ENCODE data around the gene CCSER1.
"Not testable (repeated sequence)": the region's sequence is repeated elsewhere in the genome, so short reads cannot be mapped to it uniquely, and the experiment has no call there.

The CCSER1 gene

DNA sequence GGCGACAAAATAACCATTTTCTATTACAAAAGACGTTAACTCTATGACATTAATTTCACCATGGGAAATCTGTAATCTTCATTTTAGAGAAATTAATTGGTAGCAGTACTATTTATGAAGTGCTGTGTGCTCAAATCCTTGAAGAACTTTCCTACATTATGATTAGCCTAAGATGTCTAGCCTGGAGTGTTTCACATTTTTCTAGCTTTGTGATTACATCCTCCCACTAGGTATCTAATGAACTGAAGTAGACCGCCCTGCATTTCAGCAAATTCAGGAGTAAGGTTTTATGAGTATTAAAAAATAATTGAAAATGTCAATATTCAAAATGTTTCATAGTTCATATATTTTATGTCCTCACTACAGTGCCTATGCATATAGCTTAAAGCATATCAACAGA lies 713.1 kb downstream of the CCSER1 start:
- DNase-seq (ENCODE audit: low spot score) = no peak

DNA sequence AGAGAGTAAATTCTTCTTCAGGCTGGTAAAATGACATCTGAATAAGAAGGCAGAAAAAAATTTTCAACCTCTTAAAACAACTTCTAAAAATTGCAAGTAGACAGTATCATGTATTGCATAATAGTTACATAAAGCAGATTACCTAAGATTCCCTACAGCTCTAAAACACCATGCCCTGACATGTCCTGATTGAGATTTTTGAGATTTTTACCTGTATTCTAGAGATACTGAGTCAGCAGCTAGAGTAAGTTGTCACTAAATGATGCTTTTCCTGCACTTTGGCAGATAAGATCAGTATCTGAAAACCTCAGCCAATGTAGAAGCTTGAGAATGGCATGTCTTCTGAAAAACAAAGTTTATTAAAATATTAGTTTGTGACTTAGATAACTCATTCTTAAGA lies 713.6 kb downstream of the CCSER1 start:
- DNase-seq (ENCODE audit: low spot score) = no peak

- DNase-seq (ENCODE audit: low spot score) = no peak
Observed at GRCh38 chr4:90841676-90842075, 714.5 kb downstream of the CCSER1 start.

- peak; percentile 1 for DNase-seq (ENCODE audit: low spot score)
Observed at GRCh38 chr4:90842960-90843359, 715.8 kb downstream of the CCSER1 start.

DNA sequence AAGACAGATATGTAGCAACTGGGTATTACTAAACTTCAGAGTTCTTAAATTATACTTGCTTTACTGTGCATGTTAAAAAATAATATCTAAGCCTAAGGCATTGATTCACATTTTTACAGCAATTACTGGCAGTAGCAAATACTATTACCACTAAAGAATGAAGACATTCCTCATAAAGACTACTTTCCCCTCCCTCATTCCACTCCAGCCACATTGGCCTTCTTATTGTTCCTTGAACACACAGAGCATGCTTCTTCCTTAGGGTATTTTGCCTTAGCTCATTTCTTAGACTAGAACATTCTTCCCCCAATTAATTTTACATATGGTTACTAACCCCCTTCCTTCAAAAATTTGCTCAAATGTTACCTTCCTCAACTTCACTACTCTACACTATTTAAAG lies 717.0 kb downstream of the CCSER1 start:
- DNase-seq (ENCODE audit: low spot score) = no peak

GRCh38 chr4:90845777-90846176 lies 718.6 kb downstream of the CCSER1 start:
- DNase-seq (ENCODE audit: low spot score) = peak; percentile 12

DNA sequence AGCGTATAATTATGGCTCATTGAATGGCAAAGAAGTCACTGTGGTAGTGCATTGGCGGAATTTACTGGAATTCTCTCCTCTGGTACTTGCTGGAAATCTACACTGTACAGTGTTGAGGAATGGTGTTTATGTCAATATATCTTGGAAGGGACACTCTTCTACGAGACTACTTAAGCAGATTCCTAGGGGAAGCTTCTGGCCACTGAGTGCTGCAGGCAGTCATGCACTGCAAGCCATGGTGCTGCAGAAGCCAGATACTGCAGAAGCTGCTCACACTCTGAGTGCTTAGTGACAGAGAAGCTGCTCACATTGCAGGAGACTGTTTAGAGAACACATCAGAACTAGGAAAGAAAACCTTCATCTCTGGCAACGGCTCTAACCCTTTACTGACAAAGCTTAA lies 725.0 kb downstream of the CCSER1 start:
- no peak for DNase-seq (ENCODE audit: low spot score)

GRCh38 chr4:90855111-90855510 lies 727.9 kb downstream of the CCSER1 start:
- DNase-seq (ENCODE audit: low spot score) = no peak

DNA sequence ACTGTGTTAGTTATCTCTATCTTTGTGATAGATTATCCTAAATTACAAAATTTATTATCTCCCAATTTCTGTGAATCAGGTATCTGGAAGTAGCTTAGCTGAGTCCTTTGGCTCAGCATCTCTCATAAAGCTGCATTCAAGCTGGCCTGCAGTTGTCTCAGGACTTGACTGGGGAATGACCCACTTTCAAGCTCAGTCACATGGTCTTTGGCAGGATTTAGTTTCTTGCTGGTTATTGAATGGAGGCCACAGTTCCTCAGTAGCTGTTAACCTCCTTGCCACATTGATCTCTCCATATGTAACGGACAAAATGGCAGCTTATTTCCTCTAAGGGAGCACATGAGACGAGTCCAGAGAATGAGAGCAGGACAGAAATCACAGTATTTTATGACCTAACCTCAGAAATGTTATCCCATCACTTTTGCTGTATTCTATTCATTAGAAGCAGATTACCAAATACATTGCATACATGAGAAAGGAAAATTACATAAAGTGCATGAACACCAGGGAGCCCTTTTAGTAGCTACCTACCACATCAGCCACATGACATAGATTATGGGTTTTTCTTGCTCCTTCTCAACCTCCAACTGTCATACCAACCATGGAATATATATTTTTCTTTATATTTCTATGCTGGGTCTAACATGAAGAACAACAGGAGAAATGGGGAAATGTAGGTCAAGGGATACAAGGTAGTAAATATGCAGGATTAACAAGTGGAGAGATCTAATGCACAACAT lies 730.1 kb downstream of the CCSER1 start:
- no peak for DNase-seq (ENCODE audit: low spot score)

- no peak for DNase-seq (ENCODE audit: low spot score)
Observed at GRCh38 chr4:90875791-90876190, 748.6 kb downstream of the CCSER1 start.

- no peak for DNase-seq (ENCODE audit: low spot score)
Observed at GRCh38 chr4:90876296-90876695, 749.1 kb downstream of the CCSER1 start.

GRCh38 chr4:90883519-90883918 lies 756.3 kb downstream of the CCSER1 start:
- no peak for DNase-seq (ENCODE audit: low spot score)

DNA sequence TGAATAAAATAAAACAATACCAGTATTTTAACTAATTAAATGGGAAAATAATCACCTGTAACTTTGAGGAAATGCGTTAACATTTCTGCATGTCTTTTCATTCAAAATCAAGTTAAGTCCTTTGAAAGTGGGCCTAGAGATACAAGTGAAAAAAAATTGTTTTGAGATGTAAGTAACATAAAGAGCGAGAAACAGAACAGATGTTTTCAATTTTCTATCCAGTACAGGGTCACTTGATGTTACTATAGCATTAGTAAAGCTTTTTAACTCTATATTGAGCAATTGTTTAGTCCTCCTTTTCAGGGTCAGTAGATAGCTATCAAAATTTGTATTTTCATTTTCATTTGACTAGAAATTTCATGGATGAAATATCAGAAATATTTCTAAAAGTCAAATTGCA lies 761.4 kb downstream of the CCSER1 start:
- no peak for DNase-seq (ENCODE audit: low spot score)

DNA sequence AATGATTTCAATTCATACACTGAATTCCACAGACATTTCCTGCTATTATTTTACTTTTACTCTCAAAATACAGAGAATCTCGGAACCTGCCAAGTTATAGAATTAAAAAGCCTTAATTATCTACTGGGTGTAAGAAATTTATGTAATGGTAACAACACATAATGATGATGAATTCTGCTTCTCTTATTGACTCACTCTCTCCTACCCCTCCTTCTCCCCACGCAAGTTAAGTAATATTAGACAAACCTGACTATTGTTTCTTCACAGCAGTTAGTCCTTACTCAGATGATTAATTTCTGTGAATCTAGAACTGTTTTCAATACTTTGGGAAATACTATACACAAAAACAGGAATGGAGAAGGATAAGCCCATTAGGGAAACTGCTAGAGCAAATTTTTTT lies 762.0 kb downstream of the CCSER1 start:
- no peak for DNase-seq (ENCODE audit: low spot score)

DNA sequence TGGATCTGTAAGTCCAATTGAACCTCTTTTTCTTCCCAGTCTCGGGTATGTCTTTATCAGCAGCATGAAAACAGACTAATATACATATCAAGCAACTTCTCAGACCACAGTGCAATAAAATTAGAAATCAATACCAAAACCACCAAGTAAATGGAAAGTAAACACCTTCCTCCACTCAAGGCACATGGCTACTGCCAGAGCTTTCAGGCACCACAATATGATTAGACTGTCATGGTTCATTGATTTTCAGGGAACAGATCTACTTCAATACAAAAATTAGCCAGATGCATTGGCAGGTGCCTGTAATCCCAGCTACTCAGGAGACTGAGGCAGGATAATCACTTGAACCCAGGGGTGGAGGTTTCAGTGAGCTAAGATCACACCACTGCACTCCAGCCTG lies 776.2 kb downstream of the CCSER1 start:
- not testable (repeated sequence) for DNase-seq (ENCODE audit: low spot score)

GRCh38 chr4:90904021-90904420 lies 776.8 kb downstream of the CCSER1 start:
- no peak for DNase-seq (ENCODE audit: low spot score)

GRCh38 chr4:90906239-90906638 lies 779.0 kb downstream of the CCSER1 start:
- no peak for DNase-seq (ENCODE audit: low spot score)

GRCh38 chr4:90911724-90912434 lies 784.7 kb downstream of the CCSER1 start:
- DNase-seq (ENCODE audit: low spot score) = not testable (repeated sequence)

DNA sequence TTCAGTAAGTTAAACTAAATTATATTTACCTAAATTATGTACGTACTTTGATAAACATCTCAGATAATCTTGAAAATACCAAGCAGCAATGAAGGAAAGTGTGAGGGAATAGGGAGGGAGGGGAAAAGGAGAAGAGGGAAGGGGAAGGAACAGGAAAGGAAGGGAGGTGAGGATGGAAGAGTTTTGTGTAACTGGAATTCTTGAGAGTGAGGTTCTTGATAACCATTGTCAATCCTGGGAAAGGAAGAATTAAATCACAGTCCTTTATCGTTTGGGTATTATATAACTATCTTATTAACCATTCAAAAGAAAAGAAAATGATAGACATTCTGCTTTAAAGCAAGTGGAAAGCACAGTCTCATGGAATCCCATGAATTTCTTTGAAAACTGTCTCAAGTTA lies 795.0 kb downstream of the CCSER1 start:
- DNase-seq (ENCODE audit: low spot score) = no peak

- DNase-seq (ENCODE audit: low spot score) = no peak
Observed at GRCh38 chr4:90926957-90927356, 799.8 kb downstream of the CCSER1 start.

DNA sequence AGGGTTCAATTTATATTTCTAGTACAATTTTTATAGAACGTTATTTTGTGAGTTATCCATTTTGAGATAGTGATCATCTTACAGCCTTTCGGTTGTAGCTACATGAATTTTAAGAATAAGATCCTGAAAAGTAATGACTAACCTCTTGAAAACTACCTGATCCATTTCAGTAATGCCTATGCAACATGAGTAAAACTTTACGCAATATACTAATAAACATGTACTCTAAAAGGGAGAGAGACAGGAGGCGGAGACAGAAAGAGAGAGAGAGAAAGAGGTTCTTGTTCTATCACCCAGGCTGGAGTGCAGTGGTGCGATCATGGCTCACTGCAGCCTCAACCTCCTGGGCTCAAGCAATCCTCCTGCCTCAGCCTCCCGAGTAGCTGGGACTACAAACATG lies 816.1 kb downstream of the CCSER1 start:
- DNase-seq (ENCODE audit: low spot score) = no peak

DNA sequence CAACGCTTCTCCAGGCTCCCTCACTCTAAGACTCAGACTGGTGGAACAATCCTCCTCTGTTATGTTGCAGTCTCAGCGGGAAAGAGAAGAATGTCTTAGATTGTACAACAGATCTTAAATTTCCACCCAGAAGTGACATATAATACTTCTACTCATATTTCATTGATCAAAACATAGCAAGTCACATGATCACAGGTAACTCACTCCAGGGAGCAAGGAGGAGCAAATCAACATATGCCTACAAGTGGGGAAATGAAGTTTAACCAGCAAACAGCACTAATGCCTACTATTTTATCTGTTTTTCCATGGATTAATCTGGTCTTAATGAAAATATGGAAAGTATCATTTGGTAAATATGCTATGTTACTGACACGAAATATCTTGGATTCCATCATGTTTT lies 819.8 kb downstream of the CCSER1 start:
- no peak for DNase-seq (ENCODE audit: low spot score)

- peak; percentile 30 for DNase-seq (ENCODE audit: low spot score)
Observed at GRCh38 chr4:90950385-90950841, 823.2 kb downstream of the CCSER1 start.

- DNase-seq (ENCODE audit: low spot score) = peak; percentile 65
Observed at GRCh38 chr4:90951037-90951436, 823.8 kb downstream of the CCSER1 start.

Data from LoVo (cell line).